Stimulated activated CD8-positive, alpha-beta memory T cell treated with anti-CD3 and anti-CD28 coated beads, Interleukin-7, amount 100 ng/mL, for 48 hours (primary cell): ENCODE measurements around the gene HOXB5.

Source experiments
- DNase-seq, 2 donors: peaks; one replicate each; pipeline ENCODE4 v3.0.0-alpha.2; 2020; ENCODE audit warnings: low read depth in 1 of 2; ENCODE audit errors: extremely low read depth in 1 of 2

Gene HOXB5

GRCh38 chr17:48593126-48593829, at the start of gene HOXB5:
Gene HOXB5 (minus strand): TSS chr17:48593779. CDS start chr17:48593682, 97 bp downstream.
- no peak for DNase-seq

- DNase-seq = no peak
These were observed 49.5 kb upstream of the HOXB5 start for GRCh38 chr17:48642843-48643696.

DNA sequence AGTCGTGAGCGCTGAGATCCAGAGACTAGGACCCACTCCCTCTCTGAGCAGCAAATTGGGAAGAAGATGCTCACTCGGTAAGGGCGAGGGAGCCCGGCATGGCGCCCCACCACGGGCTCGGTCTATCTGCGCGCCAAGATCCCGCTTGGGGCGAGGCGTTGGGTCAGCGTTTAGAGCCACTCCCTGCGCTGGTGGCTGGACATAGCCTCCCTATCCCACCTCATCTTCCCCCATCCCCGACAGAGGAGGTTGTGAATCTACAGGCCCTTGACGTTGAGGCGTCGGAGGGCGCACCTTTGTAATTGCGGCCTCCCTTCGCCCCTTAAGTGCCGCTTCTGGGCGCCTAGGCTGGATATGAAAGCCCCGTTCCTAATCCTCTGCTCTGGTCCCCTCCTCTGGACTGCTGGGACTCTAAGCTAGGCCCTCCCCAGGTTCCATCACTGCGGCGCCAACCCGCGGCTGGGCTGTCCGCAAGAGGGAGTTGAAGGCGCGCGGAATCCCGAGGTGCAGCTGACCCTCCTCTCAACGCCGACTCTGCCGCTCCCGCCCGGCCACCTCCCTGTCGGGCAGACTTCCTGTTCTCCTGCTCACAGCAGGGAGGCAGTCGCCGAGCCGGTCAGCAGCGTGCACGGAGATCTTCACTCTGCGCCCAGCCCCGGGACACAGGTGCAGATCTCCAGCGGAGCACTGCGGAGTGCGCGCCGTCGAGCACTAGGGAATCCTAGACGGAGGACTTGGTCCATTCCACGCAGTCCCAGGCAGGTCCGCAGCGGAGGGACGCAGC, 48.7 kb upstream of the HOXB5 start:
- no peak for DNase-seq

DNA sequence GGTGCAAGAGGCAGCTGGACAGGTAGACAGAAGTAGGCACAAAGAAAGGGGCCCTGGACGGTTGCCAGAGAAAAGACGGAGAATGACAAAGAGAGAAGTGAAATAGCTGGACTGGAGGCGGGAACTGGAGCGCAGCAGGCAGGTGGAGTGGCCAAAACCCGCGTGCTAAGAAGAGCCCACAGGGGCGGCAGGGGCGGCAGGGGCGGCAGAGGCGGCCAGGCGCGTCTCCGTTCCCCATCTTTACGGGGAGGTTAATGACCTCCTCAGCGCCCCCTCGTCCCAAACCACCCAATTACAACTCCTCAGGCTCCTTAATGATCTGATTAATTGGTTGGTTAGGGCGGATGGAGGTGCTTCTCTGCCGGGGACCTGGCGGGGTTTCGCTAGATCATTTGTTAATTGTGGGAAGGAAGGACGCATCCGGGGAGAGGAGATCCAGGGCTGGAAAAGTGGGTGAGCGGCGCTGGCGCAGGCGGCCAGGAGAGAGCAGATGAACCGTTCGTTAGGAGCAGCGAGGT, 48.0 kb upstream of the HOXB5 start:
- DNase-seq = no peak

- no peak for DNase-seq
These were observed 47.2 kb upstream of the HOXB5 start for GRCh38 chr17:48640858-48641180.

GRCh38 chr17:48639982-48640857, 46.6 kb upstream of the HOXB5 start:
- no peak for DNase-seq

GRCh38 chr17:48639136-48639535, 45.6 kb upstream of the HOXB5 start:
- no peak for DNase-seq

- no peak for DNase-seq
These were observed 44.0 kb upstream of the HOXB5 start for GRCh38 chr17:48637323-48638260.

DNA sequence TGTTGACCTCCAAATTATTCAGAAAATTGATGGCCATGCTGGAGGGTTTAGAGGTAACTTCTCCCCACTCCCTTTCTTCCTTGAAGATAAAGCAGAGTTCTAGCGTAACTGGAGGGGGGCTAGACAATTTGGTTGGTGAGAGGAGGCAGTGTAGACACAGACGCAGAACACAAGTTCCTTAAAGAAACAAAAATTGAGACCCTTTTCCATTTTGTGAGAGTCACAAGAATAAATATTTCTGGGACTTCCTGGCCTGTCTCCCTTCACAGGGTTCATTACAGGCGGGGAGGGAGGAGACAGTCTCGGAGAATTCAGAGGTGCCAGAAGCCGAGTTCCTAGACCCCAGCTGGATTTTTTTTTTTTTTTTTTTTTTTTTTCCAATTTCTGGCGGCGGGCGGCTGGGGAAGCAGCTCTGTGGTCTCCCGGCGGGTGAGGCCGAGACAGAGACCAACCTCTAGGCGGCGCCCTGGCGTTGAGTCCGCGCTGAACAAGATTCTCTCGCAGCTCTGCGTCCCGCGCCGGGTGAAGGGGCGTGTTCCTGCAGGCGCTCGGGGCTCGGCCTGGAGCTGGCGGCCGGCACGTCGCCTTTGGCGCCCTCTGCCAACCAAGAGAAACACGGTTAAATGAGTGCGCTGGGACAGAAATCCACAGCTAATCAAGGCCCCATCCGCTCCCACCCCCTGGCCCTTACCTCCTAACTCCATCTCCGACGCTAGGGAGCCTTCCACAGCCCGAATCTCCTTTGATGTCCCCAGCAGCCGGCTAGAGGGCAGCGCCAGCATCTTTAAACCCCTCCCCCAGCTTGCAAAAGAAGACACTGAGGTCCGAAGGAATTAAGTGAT, 42.8 kb upstream of the HOXB5 start:
- peak; percentile 75 to 76 for DNase-seq

DNA sequence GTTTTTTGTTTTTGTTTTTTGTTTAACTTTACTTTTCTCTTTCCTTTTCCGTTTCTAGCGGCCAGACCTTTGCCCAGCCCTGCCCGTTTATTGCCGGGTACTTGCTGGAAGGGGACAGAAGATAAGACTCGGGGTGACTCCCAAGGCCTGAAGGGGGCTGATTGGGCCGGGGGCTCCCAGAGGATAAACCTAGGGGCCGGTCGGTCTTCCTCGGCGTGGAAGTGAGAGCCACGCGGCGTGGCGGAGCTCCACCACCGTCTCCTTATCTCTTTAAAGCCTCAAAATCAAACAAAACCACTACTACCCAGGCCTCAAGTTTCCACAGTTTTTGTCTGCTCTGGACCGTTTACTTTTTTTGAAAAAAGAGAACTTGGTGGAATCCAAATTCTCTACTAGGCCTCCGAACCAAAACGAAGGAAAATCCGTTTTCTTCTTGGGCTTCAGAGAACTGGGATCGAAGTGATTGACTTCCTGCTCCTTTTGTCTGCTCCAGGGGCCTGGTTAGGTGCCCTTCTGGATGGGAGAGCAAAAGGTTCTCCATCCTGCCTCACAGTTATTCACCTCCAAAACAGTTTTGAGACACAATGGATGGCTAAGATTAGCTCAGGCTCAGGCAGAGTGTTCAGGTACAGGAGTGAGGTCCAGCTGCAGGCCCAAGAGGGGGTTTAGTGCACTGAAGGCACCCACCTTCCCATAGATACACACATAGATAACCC, 41.1 kb upstream of the HOXB5 start:
- DNase-seq = no peak

DNA sequence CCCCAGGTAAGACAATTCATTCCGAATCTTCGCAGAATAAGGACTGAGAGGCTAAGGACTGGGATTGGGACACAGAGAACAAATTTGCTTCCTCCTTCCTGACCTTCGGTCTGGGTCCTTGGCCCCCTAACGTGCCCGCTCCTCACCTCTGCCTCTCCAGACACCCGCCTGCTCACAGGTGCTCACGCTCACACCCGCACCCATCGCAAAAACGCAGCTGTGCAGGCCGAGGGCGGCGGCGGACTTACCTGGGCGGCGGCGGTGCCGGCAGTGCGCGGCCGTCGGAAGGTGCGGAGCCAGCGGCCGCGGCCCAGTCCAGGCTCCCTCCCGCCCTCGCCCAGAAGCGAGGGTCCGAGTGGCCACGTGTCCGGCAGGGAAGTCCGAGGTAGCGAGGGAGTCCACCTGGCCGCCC, 39.7 kb upstream of the HOXB5 start:
- DNase-seq = no peak

GRCh38 chr17:48632579-48633265, 39.1 kb upstream of the HOXB5 start:
- DNase-seq = no peak

- DNase-seq = no peak
These were observed 38.4 kb upstream of the HOXB5 start for GRCh38 chr17:48631693-48632578.

DNA sequence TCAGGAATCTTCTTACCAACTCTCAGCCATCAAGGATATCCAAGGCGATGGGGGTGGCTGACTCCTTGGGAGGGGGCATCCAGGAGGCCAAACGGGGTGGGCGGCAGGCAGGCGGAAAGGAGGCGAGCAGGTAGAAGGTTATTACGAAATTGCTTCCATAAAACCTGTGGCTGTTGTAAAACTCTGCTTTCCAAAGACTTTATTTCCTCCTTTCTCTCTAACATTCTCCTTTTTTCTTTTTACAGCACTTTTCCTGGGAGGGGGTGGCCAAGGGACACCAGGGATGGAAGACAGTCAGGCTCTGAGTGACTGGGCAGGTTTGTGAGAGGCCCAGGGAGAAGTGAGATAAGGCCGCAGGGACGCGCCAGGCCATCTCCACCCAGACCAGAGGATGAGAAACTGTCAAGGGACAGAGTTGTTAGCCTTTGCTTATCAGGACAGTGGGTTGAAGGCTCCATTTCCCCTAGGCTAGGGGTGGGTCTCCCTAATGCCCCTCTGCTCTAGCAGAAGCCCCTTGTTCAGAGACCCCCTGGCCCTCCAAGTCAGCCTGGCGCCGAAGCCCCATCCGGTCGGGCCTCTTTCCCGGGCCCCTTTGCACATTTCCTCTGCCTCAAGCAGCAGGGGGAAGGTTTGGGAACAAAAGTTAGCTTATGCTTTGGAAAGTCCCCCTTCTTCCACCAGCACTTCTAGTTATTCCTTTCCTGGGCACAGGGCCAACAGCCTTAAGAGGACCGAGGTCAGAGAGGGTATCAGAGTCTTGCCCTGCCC, 37.5 kb upstream of the HOXB5 start:
- no peak for DNase-seq
